Measurements from ENCODE around the gene RAB6B. TPM values are rescaled to one million over a fixed set of nuclear protein-coding genes. Genes with fewer than 3 reads are reported as not detected.

The RAB6B gene
- total and polyA plus RNA-seq, 2 donors (not counting 1 experiment from before 2014, with no cell fraction given) = 0.83 to 1.5 TPM

DNA sequence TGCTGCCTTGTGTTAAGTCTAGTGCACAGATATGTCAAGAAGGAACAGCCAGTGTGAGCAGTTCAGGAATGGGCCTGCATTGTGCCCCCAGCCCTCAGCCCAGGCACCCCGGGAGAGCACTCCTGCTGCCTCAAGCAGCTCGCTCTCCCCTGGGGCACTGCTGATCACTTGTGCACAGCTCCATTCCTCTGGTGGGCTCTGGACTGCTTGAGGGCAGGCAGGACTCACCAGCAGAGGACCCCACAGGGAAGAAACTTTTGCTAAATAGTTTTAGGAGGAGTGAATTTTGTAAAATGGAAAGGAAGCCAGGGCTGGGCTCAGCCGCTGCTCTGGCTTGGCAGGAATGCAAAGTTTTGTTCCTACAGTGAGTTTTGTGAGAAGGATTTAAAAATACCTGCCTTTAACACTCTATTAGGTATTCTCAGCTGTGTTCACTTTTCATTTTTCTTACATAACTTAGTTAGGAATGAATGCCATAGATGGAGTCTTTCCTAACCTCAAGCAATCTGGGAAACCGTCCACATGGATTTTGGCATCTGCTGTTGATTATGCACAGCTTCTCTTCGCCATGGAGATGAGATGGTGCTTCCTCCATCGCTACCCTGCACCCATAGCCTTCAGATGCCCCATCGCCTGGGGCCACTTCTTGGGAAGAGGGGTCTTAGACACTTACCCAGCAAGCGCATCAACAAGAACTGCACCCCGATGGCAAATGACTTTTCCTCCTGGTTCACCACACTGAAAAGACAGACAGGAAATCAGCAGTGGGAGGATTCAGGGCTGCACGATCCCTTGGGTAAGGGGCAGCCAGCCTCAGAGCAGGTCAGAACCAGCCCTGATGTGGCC lies 42.3 kb upstream of the RAB6B start:
- no peaks in the 10 kb centered on the region for H3K79me2 ChIP-seq (ENCODE audit: control insufficient read depth, insufficient read depth, low read length)
- H3K27ac ChIP-seq (ENCODE audit: insufficient read depth, low read length) = no peak overlapping the region
- peak; percentile 80 to 90 for DNase-seq (ENCODE audit: low read depth in 2 of 2)
- H3K4me3 ChIP-seq (replicated peaks in 1 of 4; ENCODE audit: control extremely low read depth in 1 of 4, insufficient read depth in 1 of 4, low read depth in 3 of 4, low read length in 4 of 4) = no peak overlapping the region
- no peak overlapping the region for H2AFZ ChIP-seq (ENCODE audit: low read length)
- H3K36me3 ChIP-seq (ENCODE audit: control insufficient read depth, insufficient read depth, low read length) = no peaks in the 10 kb centered on the region
- H3K9me3 ChIP-seq (ENCODE audit: control insufficient read depth, insufficient read depth, low read depth, low read length) = no peaks in the 10 kb centered on the region
- no peak overlapping the region for H3K9ac ChIP-seq (ENCODE audit: insufficient read depth, low read length)
- peaks cover 4% of the 10 kb centered on the region for H3K4me1 ChIP-seq (ENCODE audit: control insufficient read depth, extremely low read depth, insufficient read depth, low read length)
- peaks cover 3% of the 10 kb centered on the region for H3K27me3 ChIP-seq (ENCODE audit: control insufficient read depth, insufficient read depth, low read length)
- TF ChIP-seq, protein P1, sequence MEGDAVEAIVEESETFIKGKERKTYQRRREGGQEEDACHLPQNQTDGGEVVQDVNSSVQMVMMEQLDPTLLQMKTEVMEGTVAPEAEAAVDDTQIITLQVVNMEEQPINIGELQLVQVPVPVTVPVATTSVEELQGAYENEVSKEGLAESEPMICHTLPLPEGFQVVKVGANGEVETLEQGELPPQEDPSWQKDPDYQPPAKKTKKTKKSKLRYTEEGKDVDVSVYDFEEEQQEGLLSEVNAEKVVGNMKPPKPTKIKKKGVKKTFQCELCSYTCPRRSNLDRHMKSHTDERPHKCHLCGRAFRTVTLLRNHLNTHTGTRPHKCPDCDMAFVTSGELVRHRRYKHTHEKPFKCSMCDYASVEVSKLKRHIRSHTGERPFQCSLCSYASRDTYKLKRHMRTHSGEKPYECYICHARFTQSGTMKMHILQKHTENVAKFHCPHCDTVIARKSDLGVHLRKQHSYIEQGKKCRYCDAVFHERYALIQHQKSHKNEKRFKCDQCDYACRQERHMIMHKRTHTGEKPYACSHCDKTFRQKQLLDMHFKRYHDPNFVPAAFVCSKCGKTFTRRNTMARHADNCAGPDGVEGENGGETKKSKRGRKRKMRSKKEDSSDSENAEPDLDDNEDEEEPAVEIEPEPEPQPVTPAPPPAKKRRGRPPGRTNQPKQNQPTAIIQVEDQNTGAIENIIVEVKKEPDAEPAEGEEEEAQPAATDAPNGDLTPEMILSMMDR (conservative IDR thresholded peaks at IDR 0.05 in 1 of 2, IDR thresholded peaks at IDR 0.05 in 1 of 2; ENCODE audit: low read depth in 1 of 2, low read length in 2 of 2) = peak in 1 of 2 donors; percentile 13
- no peak for TF ChIP-seq EZH2 (IDR thresholded peaks at IDR 0.05; ENCODE audit: low read length, missing control alignments)
- H4K20me1 ChIP-seq (ENCODE audit: control insufficient read depth, extremely low read depth, insufficient read depth, low read length) = no peaks in the 10 kb centered on the region
- H3K4me2 ChIP-seq (ENCODE audit: extremely low read depth, insufficient read depth, low read length) = no peak overlapping the region

DNA sequence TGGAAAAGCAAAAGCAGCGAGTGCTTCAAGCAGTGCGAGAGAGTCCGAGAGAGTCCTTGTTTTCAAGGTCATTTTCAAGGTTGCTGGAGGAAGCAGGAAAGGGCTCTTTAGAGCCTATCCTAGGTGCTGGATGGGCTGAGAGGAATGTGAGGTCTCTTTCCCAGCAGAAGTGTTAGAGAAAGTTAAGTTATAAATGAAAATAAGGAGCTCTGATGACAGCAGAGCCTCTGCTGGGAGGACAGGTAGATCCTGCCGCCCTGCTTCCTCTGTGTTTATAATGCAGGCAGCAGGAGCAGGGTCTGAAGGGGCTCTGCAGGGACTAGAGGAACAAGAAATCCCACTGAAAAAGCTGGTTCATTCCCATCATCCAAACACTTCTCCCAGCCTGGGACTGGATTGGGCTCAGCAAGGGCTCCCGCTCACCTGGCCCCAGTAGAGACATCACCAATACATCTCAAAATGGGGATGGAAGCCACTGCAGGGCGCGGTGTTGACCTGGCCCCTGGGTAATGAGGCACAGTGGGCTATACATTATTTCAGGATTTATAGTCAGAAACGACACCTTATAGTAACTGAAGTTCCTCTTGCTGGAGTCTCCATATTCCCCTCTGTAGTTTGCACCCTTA lies 41.5 kb upstream of the RAB6B start:
- Histone ChIP-seq H3K36me3 (ENCODE audit: control insufficient read depth, insufficient read depth, low read length) (no peaks in the 10 kb centered on the region), H3K27ac (ENCODE audit: insufficient read depth, low read length) (no peak overlapping the region), H3K27me3 (ENCODE audit: control insufficient read depth, insufficient read depth, low read length) (peaks cover 3% of the 10 kb centered on the region), H3K9ac (ENCODE audit: insufficient read depth, low read length) (no peak overlapping the region), H3K4me3 (replicated peaks in 1 of 4; ENCODE audit: control extremely low read depth in 1 of 4, insufficient read depth in 1 of 4, low read depth in 3 of 4, low read length in 4 of 4) (no peak overlapping the region), H3K79me2 (ENCODE audit: control insufficient read depth, insufficient read depth, low read length) (no peaks in the 10 kb centered on the region), H3K4me2 (ENCODE audit: extremely low read depth, insufficient read depth, low read length) (no peak overlapping the region), H3K9me3 (ENCODE audit: control insufficient read depth, insufficient read depth, low read depth, low read length) (no peaks in the 10 kb centered on the region), H2AFZ (ENCODE audit: low read length) (no peak overlapping the region), H4K20me1 (ENCODE audit: control insufficient read depth, extremely low read depth, insufficient read depth, low read length) (no peaks in the 10 kb centered on the region), H3K4me1 (ENCODE audit: control insufficient read depth, extremely low read depth, insufficient read depth, low read length) (no peaks in the 10 kb centered on the region)
- DNase-seq (ENCODE audit: low read depth in 2 of 2) = no peak
- TF ChIP-seq, protein P1 (conservative IDR thresholded peaks at IDR 0.05 in 1 of 2, IDR thresholded peaks at IDR 0.05 in 1 of 2; ENCODE audit: low read depth in 1 of 2, low read length in 2 of 2) = no peak
- no peak for TF ChIP-seq EZH2 (IDR thresholded peaks at IDR 0.05; ENCODE audit: low read length, missing control alignments)
